ENCODE results near the gene SCG3. TPM values are rescaled to one million over a fixed set of nuclear protein-coding genes. Genes with fewer than 3 reads are reported as not detected.
A peak's percentile ranks its signal among the peaks of the same experiment; 100 is the strongest.
"Not testable (repeated sequence)": the region's sequence is repeated elsewhere in the genome, so short reads cannot be mapped to it uniquely, and the experiment has no call there.

SCG3 gene
- total and polyA plus RNA-seq, 2 experiments from 2014 or later: not detected

GRCh38 chr15:51649659-51650521 lies 31.4 kb upstream of the SCG3 start:
- TF ChIP-seq, protein P1, sequence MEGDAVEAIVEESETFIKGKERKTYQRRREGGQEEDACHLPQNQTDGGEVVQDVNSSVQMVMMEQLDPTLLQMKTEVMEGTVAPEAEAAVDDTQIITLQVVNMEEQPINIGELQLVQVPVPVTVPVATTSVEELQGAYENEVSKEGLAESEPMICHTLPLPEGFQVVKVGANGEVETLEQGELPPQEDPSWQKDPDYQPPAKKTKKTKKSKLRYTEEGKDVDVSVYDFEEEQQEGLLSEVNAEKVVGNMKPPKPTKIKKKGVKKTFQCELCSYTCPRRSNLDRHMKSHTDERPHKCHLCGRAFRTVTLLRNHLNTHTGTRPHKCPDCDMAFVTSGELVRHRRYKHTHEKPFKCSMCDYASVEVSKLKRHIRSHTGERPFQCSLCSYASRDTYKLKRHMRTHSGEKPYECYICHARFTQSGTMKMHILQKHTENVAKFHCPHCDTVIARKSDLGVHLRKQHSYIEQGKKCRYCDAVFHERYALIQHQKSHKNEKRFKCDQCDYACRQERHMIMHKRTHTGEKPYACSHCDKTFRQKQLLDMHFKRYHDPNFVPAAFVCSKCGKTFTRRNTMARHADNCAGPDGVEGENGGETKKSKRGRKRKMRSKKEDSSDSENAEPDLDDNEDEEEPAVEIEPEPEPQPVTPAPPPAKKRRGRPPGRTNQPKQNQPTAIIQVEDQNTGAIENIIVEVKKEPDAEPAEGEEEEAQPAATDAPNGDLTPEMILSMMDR (IDR thresholded peaks at IDR 0.05; ENCODE audit: low read depth, low read length): peak; percentile 66
- peak; percentile 73 to 88 for DNase-seq (ENCODE audit: low read depth in 1 of 2, low spot score in 1 of 2)
- no peaks in the 10 kb centered on the region for H3K9me3 ChIP-seq (ENCODE audit: low read depth)
- H3K36me3 ChIP-seq: no peaks in the 10 kb centered on the region
- no peak overlapping the region for H3K4me3 ChIP-seq
- H3K27ac ChIP-seq: no peak overlapping the region
- H3K4me1 ChIP-seq (ENCODE audit: low read depth): no peaks in the 10 kb centered on the region
- H3K27me3 ChIP-seq: no peaks in the 10 kb centered on the region

GRCh38 chr15:51652084-51652668 lies 29.1 kb upstream of the SCG3 start:
- DNase-seq (ENCODE audit: low read depth in 1 of 2, low spot score in 1 of 2): no peak
- Histone ChIP-seq H3K4me1 (ENCODE audit: low read depth) (no peaks in the 10 kb centered on the region), H3K27ac (no peak overlapping the region), H3K9me3 (ENCODE audit: low read depth) (no peaks in the 10 kb centered on the region), H3K4me3 (no peak overlapping the region), H3K27me3 (no peaks in the 10 kb centered on the region), H3K36me3 (no peaks in the 10 kb centered on the region)
- TF ChIP-seq, protein P1 (IDR thresholded peaks at IDR 0.05; ENCODE audit: low read depth, low read length): no peak

DNA sequence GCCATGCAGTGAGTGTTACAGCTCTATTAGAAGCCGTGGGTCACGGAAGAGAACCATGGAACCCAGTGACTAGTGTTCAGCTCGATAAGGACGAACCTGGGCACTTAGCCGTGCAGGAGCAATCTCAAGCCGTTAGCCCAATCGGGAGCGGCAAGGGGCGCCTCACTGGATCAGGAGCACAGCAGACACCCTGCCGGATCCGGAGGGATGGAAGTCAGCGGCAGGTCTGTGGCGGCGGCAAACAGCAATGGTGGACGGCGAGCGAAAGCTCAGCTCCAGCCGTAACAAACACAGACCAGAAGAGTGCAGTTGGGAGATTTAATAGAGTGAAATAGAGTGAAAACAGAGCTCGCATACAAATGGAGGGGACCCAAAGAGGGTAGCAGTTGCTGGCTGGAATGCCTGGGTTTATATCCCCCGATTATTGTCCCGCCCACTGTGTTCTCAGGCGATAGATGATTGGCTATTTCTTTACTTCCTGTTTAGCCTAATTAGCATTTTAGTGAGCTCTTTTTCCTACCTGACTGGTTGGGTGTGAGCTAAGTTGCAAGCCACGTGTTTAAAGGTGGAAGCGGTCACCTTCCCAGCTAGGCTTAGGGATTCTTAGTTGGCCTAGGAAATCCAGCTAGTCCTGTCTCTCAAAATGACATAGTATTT lies 25.8 kb upstream of the SCG3 start:
- not testable (repeated sequence) for H3K9me3 ChIP-seq (ENCODE audit: low read depth); H3K27me3 ChIP-seq; H3K27ac ChIP-seq; DNase-seq (ENCODE audit: low read depth in 1 of 2, low spot score in 1 of 2); H3K36me3 ChIP-seq; H3K4me1 ChIP-seq (ENCODE audit: low read depth); H3K4me3 ChIP-seq

- Histone ChIP-seq H3K27me3 (no peaks in the 10 kb centered on the region), H3K4me3 (no peak overlapping the region), H3K9me3 (ENCODE audit: low read depth) (no peaks in the 10 kb centered on the region), H3K27ac (no peak overlapping the region), H3K4me1 (ENCODE audit: low read depth) (no peaks in the 10 kb centered on the region), H3K36me3 (no peaks in the 10 kb centered on the region)
- DNase-seq (ENCODE audit: low read depth in 1 of 2, low spot score in 1 of 2): no peak
- TF ChIP-seq, protein P1 (IDR thresholded peaks at IDR 0.05; ENCODE audit: low read depth, low read length): no peak
These were observed 22.6 kb upstream of the SCG3 start for GRCh38 chr15:51658664-51659063.

DNA sequence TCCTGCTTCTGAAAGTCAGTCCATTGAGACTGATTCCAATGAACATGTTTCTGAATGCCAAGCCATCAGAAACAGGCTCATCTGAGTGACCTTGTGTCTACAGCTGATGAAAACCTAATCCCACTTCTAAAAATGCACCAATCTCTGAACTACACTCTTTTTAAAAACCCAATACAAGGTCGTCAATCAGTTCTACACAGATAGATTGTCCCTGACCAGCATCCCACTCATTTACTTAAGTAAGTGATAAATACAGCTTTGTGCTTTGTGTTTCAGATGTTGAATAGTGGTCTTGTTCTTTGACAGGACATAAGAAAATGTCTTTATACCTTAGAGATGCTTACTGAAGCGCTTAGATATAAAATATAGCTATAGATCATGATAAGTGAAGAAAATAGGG lies 20.2 kb upstream of the SCG3 start:
- no peaks in the 10 kb centered on the region for H3K36me3 ChIP-seq
- no peak for DNase-seq (ENCODE audit: low read depth in 1 of 2, low spot score in 1 of 2)
- no peaks in the 10 kb centered on the region for H3K27me3 ChIP-seq
- H3K27ac ChIP-seq: no peak overlapping the region
- H3K4me3 ChIP-seq: no peak overlapping the region
- no peaks in the 10 kb centered on the region for H3K4me1 ChIP-seq (ENCODE audit: low read depth)
- TF ChIP-seq, protein P1 (IDR thresholded peaks at IDR 0.05; ENCODE audit: low read depth, low read length): no peak
- no peaks in the 10 kb centered on the region for H3K9me3 ChIP-seq (ENCODE audit: low read depth)

GRCh38 chr15:51667478-51667877 lies 13.8 kb upstream of the SCG3 start:
- Histone ChIP-seq H3K27ac (no peak overlapping the region), H3K9me3 (ENCODE audit: low read depth) (no peaks in the 10 kb centered on the region), H3K36me3 (no peaks in the 10 kb centered on the region), H3K27me3 (peaks cover 4% of the 10 kb centered on the region), H3K4me1 (ENCODE audit: low read depth) (no peaks in the 10 kb centered on the region), H3K4me3 (no peak overlapping the region)
- TF ChIP-seq, protein P1 (IDR thresholded peaks at IDR 0.05; ENCODE audit: low read depth, low read length): no peak
- DNase-seq (ENCODE audit: low read depth in 1 of 2, low spot score in 1 of 2): no peak
